CD14-positive monocyte (primary cell): Measurements from ENCODE around the gene CAMK4. TPM values are rescaled to one million over a fixed set of nuclear protein-coding genes. Genes with fewer than 3 reads are reported as not detected.

Experiments
- DNase-seq, 3 donors: peaks; one replicate each; pipeline ENCODE4 v3.0.0-alpha.2; 2011 to 2022
- H2AFZ ChIP-seq: 2 replicates; pipeline ENCODE4 v1.6.0; 2012; ENCODE audit warnings: mild to moderate bottlenecking, low read depth, low read length, inconsistent platforms; ENCODE audit not compliant: insufficient read depth, poor library complexity, severe bottlenecking
- H3K27ac ChIP-seq, 2 donors: 1 replicate in 1 of 2; 2 replicates in 1 of 2; pipeline ENCODE4 v1.5.1; 2012 to 2013; ENCODE audit warnings: low read length in 2 of 2, control low read depth in 1 of 2, inconsistent platforms in 1 of 2, low read depth in 1 of 2, mild to moderate bottlenecking in 1 of 2
- H3K27me3 ChIP-seq, 2 donors: one replicate each; pipeline versions ENCODE4 v1.6.0 to v1.6.1; 2011 to 2013; ENCODE audit warnings: low read length in 2 of 2; ENCODE audit not compliant: control insufficient read depth in 2 of 2, insufficient read depth in 2 of 2
- H3K36me3 ChIP-seq, 2 donors: replicated peaks in 1 of 2; 1 replicate in 1 of 2; 2 replicates in 1 of 2; pipeline versions ENCODE4 v1.5.1 to v1.6.1; 2012 to 2013; ENCODE audit warnings: low read length in 2 of 2, control low read depth in 1 of 2, inconsistent platforms in 1 of 2, mild to moderate bottlenecking in 1 of 2; ENCODE audit not compliant: insufficient read depth in 2 of 2, control insufficient read depth in 1 of 2
- H3K4me1 ChIP-seq, 2 donors: 1 replicate in 1 of 2; 2 replicates in 1 of 2; pipeline versions ENCODE4 v1.5.1 to v1.6.1; 2012 to 2013; ENCODE audit warnings: low read length in 2 of 2, control low read depth in 1 of 2, inconsistent platforms in 1 of 2, mild to moderate bottlenecking in 1 of 2, moderate library complexity in 1 of 2; ENCODE audit not compliant: insufficient read depth in 2 of 2, control insufficient read depth in 1 of 2
- H3K4me2 ChIP-seq: replicated peaks from 2 replicates; pipeline ENCODE3; 2012; ENCODE audit warnings: low read length, moderate library complexity, mild to moderate bottlenecking; ENCODE audit not compliant: poor library complexity, severe bottlenecking; ENCODE audit errors: extremely low read depth
- H3K4me3 ChIP-seq, 3 experiments: fragments of 200-600 bp in 1 of 3; sonication (generic) in 1 of 3; replicated peaks in 1 of 3; 1 replicate in 2 of 3; 2 replicates in 1 of 3; pipeline ENCODE4 v1.5.1; 2011 to 2013; ENCODE audit warnings: low read length in 3 of 3, mild to moderate bottlenecking in 3 of 3, control low read depth in 2 of 3, low read depth in 2 of 3, inconsistent platforms in 1 of 3, moderate library complexity in 1 of 3
- H3K79me2 ChIP-seq: 2 replicates; pipeline ENCODE4 v1.6.0; 2012; ENCODE audit warnings: mild to moderate bottlenecking, control low read depth, inconsistent platforms, low read length, moderate library complexity; ENCODE audit not compliant: insufficient read depth
- H3K9ac ChIP-seq: 2 replicates; pipeline ENCODE4 v1.6.0; 2017; ENCODE audit warnings: low read length, mild to moderate bottlenecking; ENCODE audit not compliant: insufficient read depth, poor library complexity, severe bottlenecking
- H3K9me3 ChIP-seq, 2 donors: replicated peaks in 1 of 2; 1 replicate in 1 of 2; 2 replicates in 1 of 2; pipeline versions ENCODE4 v1.5.1 to v1.6.1; 2012 to 2013; ENCODE audit warnings: low read length in 2 of 2, control low read depth in 1 of 2; ENCODE audit not compliant: control insufficient read depth in 1 of 2, insufficient read depth in 1 of 2
- H4K20me1 ChIP-seq: 2 replicates; pipeline ENCODE4 v1.6.0; 2012; ENCODE audit warnings: mild to moderate bottlenecking, low read length, control low read depth, moderate library complexity; ENCODE audit not compliant: insufficient read depth
- H3K27ac Mint-ChIP-seq, 7 donors: one replicate each; pipeline ENCODE4 v1.8.0; 2020; ENCODE audit warnings: mild to moderate bottlenecking in 7 of 7, mixed read lengths in 7 of 7, moderate library complexity in 6 of 7, inconsistent platforms in 2 of 7
- H3K27me3 Mint-ChIP-seq, 3 donors: one replicate each; pipeline ENCODE4 v1.8.0; 2021 to 2022; ENCODE audit warnings: low read depth in 3 of 3, mild to moderate bottlenecking in 3 of 3, mixed read lengths in 3 of 3, moderate library complexity in 3 of 3, inconsistent platforms in 1 of 3
- H3K36me3 Mint-ChIP-seq, 2 donors: one replicate each; pipeline ENCODE4 v1.8.0; 2020; ENCODE audit warnings: mixed read lengths in 2 of 2, inconsistent platforms in 1 of 2, mild to moderate bottlenecking in 1 of 2
- H3K4me1 Mint-ChIP-seq: one replicate; pipeline ENCODE4 v1.8.0; 2020; ENCODE audit warnings: mild to moderate bottlenecking, mixed read lengths
- H3K4me3 Mint-ChIP-seq, 2 donors: one replicate each; pipeline ENCODE4 v1.8.0; 2020; ENCODE audit warnings: mild to moderate bottlenecking in 2 of 2, mixed read lengths in 2 of 2, moderate library complexity in 1 of 2
- H3K9me3 Mint-ChIP-seq, 7 donors: one replicate each; pipeline ENCODE4 v1.8.0; 2020 to 2022; ENCODE audit warnings: mixed read lengths in 7 of 7, mild to moderate bottlenecking in 6 of 7, moderate library complexity in 6 of 7, inconsistent platforms in 2 of 7
- WGBS: methylation state at CpG from one replicate; pipeline ENCODE4 v1.1.5; 2013; ENCODE audit warnings: missing lambda C conversion rate; ENCODE audit not compliant: insufficient coverage; 5-methylcytosine and 5-hydroxymethylcytosine counted together
- intact Hi-C, 2 donors: fragments of 100-400 bp; cut with micrococcal nuclease; formaldehyde crosslinking; loops; one replicate each; pipeline versions ENCODE4 v1.15.0 to v1.15.1; 2023
- polyA plus RNA-seq, 3 donors: library from polyadenylated mRNA; depleted of rRNA in 1 of 3; unstranded in 2 of 3; stranded (reverse) in 1 of 3; fragments of 300-500 nt in 2 of 3; fragments of >200 nt in 1 of 3; fragmentation: Illumina TruSeq in 2 of 3; gene quantifications; 1 replicate in 2 of 3; 2 replicates in 1 of 3; pipeline ENCODE4 v1.2.3, GENCODE V29; 2012 to 2021
- TF ChIP-seq, protein P1 (sequence below): fragments of 200-600 bp; IDR thresholded peaks from one replicate; pipeline ENCODE4 v1.8.0; 2022; ENCODE audit warnings: antibody characterized with exemption, mild to moderate bottlenecking

The CAMK4 gene
- polyA plus RNA-seq, 3 donors: 0.24 to 0.28 TPM; not detected in 1

DNA sequence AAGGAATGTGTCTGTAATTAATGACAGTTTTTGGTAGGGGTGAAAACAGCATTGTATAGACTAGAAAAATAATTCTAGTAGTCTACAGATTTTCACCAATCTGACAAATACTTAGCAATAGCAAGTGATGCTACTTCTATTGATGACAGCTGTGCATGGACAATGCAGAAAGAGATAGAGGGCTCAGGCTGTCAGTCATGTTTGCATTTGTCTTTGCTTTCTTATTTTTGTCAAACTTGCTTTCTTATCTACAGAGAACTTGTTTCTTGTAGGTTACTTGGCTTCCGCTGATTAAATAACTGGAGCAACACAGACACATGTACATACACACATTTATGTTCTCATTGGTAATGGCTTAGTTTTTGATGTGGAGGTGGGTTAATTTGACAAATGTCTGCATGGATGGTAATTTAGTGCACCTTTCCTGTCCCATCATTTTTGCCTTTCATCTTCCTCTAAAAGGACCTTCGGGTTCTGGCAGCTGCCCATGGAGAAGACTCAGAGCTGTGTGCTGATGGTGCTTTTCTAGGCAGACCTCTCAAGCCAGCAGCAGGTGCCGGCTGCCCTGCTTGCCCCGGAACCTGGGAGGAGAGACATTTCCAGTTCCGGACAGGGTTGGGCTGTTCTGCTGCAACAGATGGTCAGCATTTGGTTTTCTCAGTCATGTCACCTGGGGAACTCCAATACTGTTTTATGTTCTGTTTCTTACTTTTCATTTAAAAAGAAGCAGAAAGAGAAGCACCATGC, 28.8 kb downstream of the CAMK4 start:
- TF ChIP-seq, protein P1, sequence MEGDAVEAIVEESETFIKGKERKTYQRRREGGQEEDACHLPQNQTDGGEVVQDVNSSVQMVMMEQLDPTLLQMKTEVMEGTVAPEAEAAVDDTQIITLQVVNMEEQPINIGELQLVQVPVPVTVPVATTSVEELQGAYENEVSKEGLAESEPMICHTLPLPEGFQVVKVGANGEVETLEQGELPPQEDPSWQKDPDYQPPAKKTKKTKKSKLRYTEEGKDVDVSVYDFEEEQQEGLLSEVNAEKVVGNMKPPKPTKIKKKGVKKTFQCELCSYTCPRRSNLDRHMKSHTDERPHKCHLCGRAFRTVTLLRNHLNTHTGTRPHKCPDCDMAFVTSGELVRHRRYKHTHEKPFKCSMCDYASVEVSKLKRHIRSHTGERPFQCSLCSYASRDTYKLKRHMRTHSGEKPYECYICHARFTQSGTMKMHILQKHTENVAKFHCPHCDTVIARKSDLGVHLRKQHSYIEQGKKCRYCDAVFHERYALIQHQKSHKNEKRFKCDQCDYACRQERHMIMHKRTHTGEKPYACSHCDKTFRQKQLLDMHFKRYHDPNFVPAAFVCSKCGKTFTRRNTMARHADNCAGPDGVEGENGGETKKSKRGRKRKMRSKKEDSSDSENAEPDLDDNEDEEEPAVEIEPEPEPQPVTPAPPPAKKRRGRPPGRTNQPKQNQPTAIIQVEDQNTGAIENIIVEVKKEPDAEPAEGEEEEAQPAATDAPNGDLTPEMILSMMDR: no peak
- H3K9me3 Mint-ChIP-seq: peaks cover 0 to 3% (median 0%) of the 10 kb centered on the region in 7 donors
- peaks cover 0 to 2% (median 0%) of the 10 kb centered on the region in 3 donors for H3K27me3 Mint-ChIP-seq
- Histone ChIP-seq H3K79me2 (no peaks in the 10 kb centered on the region), H3K27me3 (no peaks in the 10 kb centered on the region), H3K4me2 (no peak overlapping the region), H3K27ac (no peak overlapping the region), H3K36me3 (no peaks in the 10 kb centered on the region), H3K9ac (no peak overlapping the region), H3K4me1 (no peaks in the 10 kb centered on the region), H4K20me1 (no peaks in the 10 kb centered on the region), H3K9me3 (no peaks in the 10 kb centered on the region), H2AFZ (no peak overlapping the region), H3K4me3 (no peak overlapping the region)
- no peaks in the 10 kb centered on the region for H3K36me3 Mint-ChIP-seq
- intact Hi-C loops: no loop called here
- DNase-seq: no peak
- no peak overlapping the region for H3K4me3 Mint-ChIP-seq
- no peak overlapping the region for H3K27ac Mint-ChIP-seq
- 92% methylated on average over 3 of the region's 5 CpGs for WGBS
- no peaks in the 10 kb centered on the region for H3K4me1 Mint-ChIP-seq

DNA sequence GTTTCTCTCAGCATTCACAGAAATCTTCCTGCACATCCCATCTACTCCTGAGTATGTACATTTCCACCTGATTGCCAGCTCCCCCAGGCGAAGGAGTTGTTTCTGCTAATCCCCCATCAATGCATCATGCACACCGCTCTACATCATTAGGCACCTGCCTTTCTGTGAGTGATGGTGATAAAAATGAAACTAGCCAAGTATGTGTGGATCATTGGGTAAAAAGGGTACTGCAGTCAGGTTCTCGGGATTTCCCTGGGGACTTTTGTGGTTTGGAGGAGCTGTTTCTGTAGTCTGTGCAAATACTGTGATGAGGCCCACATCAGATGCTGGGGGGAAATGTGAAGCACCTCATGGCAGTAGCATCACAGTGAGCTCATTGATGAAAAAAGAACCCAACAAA, 30.4 kb downstream of the CAMK4 start:
- H2AFZ ChIP-seq: no peak overlapping the region
- no peaks in the 10 kb centered on the region for H3K79me2 ChIP-seq
- intact Hi-C loops: no loop called here
- no peaks in the 10 kb centered on the region for H3K4me1 ChIP-seq
- Mint-ChIP-seq H3K4me3 (no peak overlapping the region), H3K27ac (no peak overlapping the region), H3K4me1 (no peaks in the 10 kb centered on the region), H3K9me3 (peaks cover 0 to 3% (median 0%) of the 10 kb centered on the region in 7 donors), H3K36me3 (no peaks in the 10 kb centered on the region), H3K27me3 (peaks cover 0 to 2% (median 0%) of the 10 kb centered on the region in 3 donors)
- no peaks in the 10 kb centered on the region for H3K36me3 ChIP-seq
- TF ChIP-seq, protein P1: no peak
- no peak overlapping the region for H3K9ac ChIP-seq
- H3K27me3 ChIP-seq: no peaks in the 10 kb centered on the region
- H3K4me3 ChIP-seq: no peak overlapping the region
- H3K27ac ChIP-seq: no peak overlapping the region
- 86% methylated on average over 1 of the region's 3 CpGs for WGBS
- DNase-seq: no peak
- no peaks in the 10 kb centered on the region for H4K20me1 ChIP-seq
- H3K9me3 ChIP-seq: no peaks in the 10 kb centered on the region
- H3K4me2 ChIP-seq: no peak overlapping the region
